Loucy (cell line): ENCODE data around the gene NEO1.
"Not testable (repeated sequence)": the region's sequence is repeated elsewhere in the genome, so short reads cannot be mapped to it uniquely, and the experiment has no call there.

Experiments used
- H2AFZ ChIP-seq: fragments of 200-600 bp; sonication (generic); 2 replicates; pipeline ENCODE4 v1.6.0; 2016; ENCODE audit warnings: antibody characterized with exemption, mild to moderate bottlenecking, low read length, moderate library complexity
- H3F3A ChIP-seq: fragments of 200-600 bp; 2 replicates; pipeline ENCODE4 v1.6.0; 2016; ENCODE audit warnings: antibody characterized with exemption, low read depth, mild to moderate bottlenecking
- H3K27me3 ChIP-seq: fragments of 200-600 bp; sonication (generic); 2 replicates; pipeline ENCODE4 v1.6.1; 2014; ENCODE audit warnings: low read length, mild to moderate bottlenecking; ENCODE audit not compliant: insufficient read depth, poor library complexity, severe bottlenecking
- H3K36me3 ChIP-seq: fragments of 200-600 bp; sonication (generic); 2 replicates; pipeline ENCODE4 v1.6.1; 2016; ENCODE audit warnings: low read length; ENCODE audit not compliant: insufficient read depth
- H3K4me1 ChIP-seq: fragments of 200-600 bp; sonication (generic); 2 replicates; pipeline ENCODE4 v1.5.1; 2014; ENCODE audit warnings: low read length, mild to moderate bottlenecking; ENCODE audit not compliant: insufficient read depth, poor library complexity, severe bottlenecking
- H3K4me2 ChIP-seq: fragments of 200-600 bp; sonication (generic); 2 replicates; pipeline ENCODE4 v1.6.0; 2014; ENCODE audit warnings: antibody characterized with exemption, low read length, low read depth, mild to moderate bottlenecking; ENCODE audit not compliant: poor library complexity, severe bottlenecking
- H3K4me3 ChIP-seq: fragments of 200-600 bp; sonication (generic); 2 replicates; pipeline ENCODE4 v1.5.1; 2014; ENCODE audit warnings: low read length, mild to moderate bottlenecking, mixed read lengths; ENCODE audit not compliant: poor library complexity, severe bottlenecking
- H3K79me2 ChIP-seq: fragments of 200-600 bp; sonication (generic); 2 replicates; pipeline ENCODE4 v1.6.1; 2014; ENCODE audit warnings: low read length; ENCODE audit not compliant: insufficient read depth
- H3K9ac ChIP-seq: fragments of 200-600 bp; sonication (generic); 2 replicates; pipeline ENCODE4 v1.6.0; 2014; ENCODE audit warnings: mild to moderate bottlenecking, low read depth, low read length, moderate library complexity; ENCODE audit not compliant: poor library complexity, severe bottlenecking
- H3K9me2 ChIP-seq: fragments of 200-600 bp; sonication (generic); replicated peaks from 2 replicates; pipeline ENCODE4 v1.6.1; 2016; ENCODE audit warnings: low read depth, low read length, mixed read lengths
- H3K9me3 ChIP-seq: fragments of 200-600 bp; sonication (generic); 2 replicates; pipeline ENCODE4 v1.6.1; 2014; ENCODE audit warnings: mild to moderate bottlenecking, antibody characterized with exemption, low read length, low read depth; ENCODE audit not compliant: insufficient read depth
- H4K20me1 ChIP-seq: fragments of 200-600 bp; sonication (generic); 2 replicates; pipeline ENCODE4 v1.6.0; 2014; ENCODE audit warnings: antibody characterized with exemption, low read length, mild to moderate bottlenecking; ENCODE audit not compliant: insufficient read depth, poor library complexity, severe bottlenecking
- CTCF ChIP-seq: fragments of 200-600 bp; sonication (generic); conservative IDR thresholded peaks from 2 replicates; pipeline ENCODE4 v1.5.1; 2014; ENCODE audit warnings: mild to moderate bottlenecking, antibody characterized with exemption, low read length
- EZH2phosphoT487 ChIP-seq: fragments of 200-600 bp; IDR thresholded peaks from 2 replicates; pipeline ENCODE4 v1.6.1; 2018; ENCODE audit warnings: antibody characterized with exemption, mild to moderate bottlenecking, moderate library complexity, borderline replicate concordance

NEO1 gene

GRCh38 chr15:73212424-73212823, 160.2 kb downstream of the NEO1 start:
- Histone ChIP-seq H3K4me2 (no peak overlapping the region), H3F3A (no peaks in the 10 kb centered on the region), H3K79me2 (no peaks in the 10 kb centered on the region), H3K9ac (no peak overlapping the region), H3K27me3 (no peaks in the 10 kb centered on the region), H3K4me1 (no peaks in the 10 kb centered on the region), H4K20me1 (no peaks in the 10 kb centered on the region), H3K36me3 (no peaks in the 10 kb centered on the region), H2AFZ (no peak overlapping the region), H3K9me2 (no peaks in the 10 kb centered on the region), H3K4me3 (no peak overlapping the region), H3K9me3 (no peaks in the 10 kb centered on the region)
- no peak for TF ChIP-seq CTCF
- no peak for TF ChIP-seq EZH2phosphoT487

- H3K36me3 ChIP-seq, H3K9me3 ChIP-seq, H2AFZ ChIP-seq, H3K4me3 ChIP-seq, H3K9me2 ChIP-seq, H3K4me1 ChIP-seq, H3K4me2 ChIP-seq, H3K79me2 ChIP-seq, H3K27me3 ChIP-seq, H3F3A ChIP-seq, H4K20me1 ChIP-seq, H3K9ac ChIP-seq: not testable (repeated sequence)
These were observed 169.2 kb downstream of the NEO1 start for GRCh38 chr15:73221450-73221849.

- H3K4me1 ChIP-seq = no peaks in the 10 kb centered on the region
- H3K27me3 ChIP-seq = peaks cover 7% of the 10 kb centered on the region
- H3K36me3 ChIP-seq = no peaks in the 10 kb centered on the region
- H3K79me2 ChIP-seq = no peaks in the 10 kb centered on the region
- H3K9ac ChIP-seq = no peak overlapping the region
- no peak overlapping the region for H3K4me3 ChIP-seq
- H3F3A ChIP-seq = no peaks in the 10 kb centered on the region
- H3K9me2 ChIP-seq = no peaks in the 10 kb centered on the region
- no peak overlapping the region for H3K4me2 ChIP-seq
- H3K9me3 ChIP-seq = no peaks in the 10 kb centered on the region
- no peaks in the 10 kb centered on the region for H4K20me1 ChIP-seq
- H2AFZ ChIP-seq = no peak overlapping the region
- no peak for TF ChIP-seq EZH2phosphoT487
- no peak for TF ChIP-seq CTCF
These were observed 173.2 kb downstream of the NEO1 start for GRCh38 chr15:73225358-73226015.
